GM21447 (cell line): ENCODE results near the gene TBC1D1.

Experiments
- ATAC-seq: cut with Tn5 transposase; IDR thresholded peaks from one replicate; pipeline ENCODE4 v1.9.1; 2021; ENCODE audit not compliant: unreplicated experiment

Gene TBC1D1

GRCh38 chr4:38162240-38162784, 271.4 kb downstream of the TBC1D1 start:
- no peak for ATAC-seq

GRCh38 chr4:38163216-38164006, 272.5 kb downstream of the TBC1D1 start:
- no peak for ATAC-seq

- no peak for ATAC-seq
Observed at GRCh38 chr4:38164346-38164745, 273.5 kb downstream of the TBC1D1 start.

- no peak for ATAC-seq
Observed at GRCh38 chr4:38166082-38166481, 275.2 kb downstream of the TBC1D1 start.

- ATAC-seq, result no peak
Observed at GRCh38 chr4:38166768-38167167, 275.9 kb downstream of the TBC1D1 start.

- ATAC-seq, result no peak
Observed at GRCh38 chr4:38167973-38168372, 277.1 kb downstream of the TBC1D1 start.

- no peak for ATAC-seq
Observed at GRCh38 chr4:38169524-38169923, 278.6 kb downstream of the TBC1D1 start.

GRCh38 chr4:38170338-38171169, 279.7 kb downstream of the TBC1D1 start:
- ATAC-seq, result no peak

- no peak for ATAC-seq
Observed at GRCh38 chr4:38172078-38172477, 281.2 kb downstream of the TBC1D1 start.

GRCh38 chr4:38173935-38174518, 283.1 kb downstream of the TBC1D1 start:
- no peak for ATAC-seq

- no peak for ATAC-seq
Observed at GRCh38 chr4:38174801-38175200, 283.9 kb downstream of the TBC1D1 start.

GRCh38 chr4:38176165-38176564, 285.3 kb downstream of the TBC1D1 start:
- ATAC-seq, result no peak

GRCh38 chr4:38177035-38177546, 286.2 kb downstream of the TBC1D1 start:
- no peak for ATAC-seq

- no peak for ATAC-seq
Observed at GRCh38 chr4:38177641-38178391, 286.9 kb downstream of the TBC1D1 start.

- ATAC-seq, result no peak
Observed at GRCh38 chr4:38178392-38178995, 287.6 kb downstream of the TBC1D1 start.

GRCh38 chr4:38179690-38180377, 288.9 kb downstream of the TBC1D1 start:
- ATAC-seq, result no peak

GRCh38 chr4:38180456-38180855, 289.6 kb downstream of the TBC1D1 start:
- ATAC-seq, result no peak

GRCh38 chr4:38181286-38181685, 290.4 kb downstream of the TBC1D1 start:
- ATAC-seq, result no peak

- ATAC-seq, result no peak
Observed at GRCh38 chr4:38182334-38182998, 291.6 kb downstream of the TBC1D1 start.
